ENCODE data around the gene CHML.

- TF ChIP-seq CTCF (conservative IDR thresholded peaks at IDR 0.05 in 1 of 2, IDR thresholded peaks at IDR 0.05 in 1 of 2; ENCODE audit: extremely low read depth in 1 of 2, insufficient read depth in 1 of 2, low read depth in 1 of 2, low read length in 2 of 2): no peak
- no peak for TF ChIP-seq EZH2 (IDR thresholded peaks at IDR 0.05; ENCODE audit: borderline replicate concordance, low read length)
Observed at GRCh38 chr1:241637046-241637590, 3.1 kb downstream of the CHML start.
